K562 (cell line): ENCODE data around the gene MTMR10. TPM values are rescaled to one million over a fixed set of nuclear protein-coding genes. Genes with fewer than 3 reads are reported as not detected.

Source experiments
- BHLHE40 ChIP-seq: IDR thresholded peaks from 2 replicates; pipeline ENCODE4 v1.6.1; 2011; ENCODE audit warnings: low read length, improper control_type of control experiment
- CTBP1 ChIP-seq: fragments of 450-650 bp; IDR thresholded peaks from 2 replicates; pipeline ENCODE4 v1.6.1; 2016; ENCODE audit warnings: borderline replicate concordance
- GATA2 ChIP-seq: sonication (generic); formaldehyde crosslinking; IDR thresholded peaks from 2 replicates; pipeline ENCODE4 v1.4.0; 2020; ENCODE audit warnings: mild to moderate bottlenecking, missing genetic modification reagents
- HMGN3 ChIP-seq: IDR thresholded peaks from 2 replicates; pipeline ENCODE4 v1.6.1; 2011; ENCODE audit warnings: borderline replicate concordance, low read depth, mild to moderate bottlenecking, mixed read lengths, low read length; ENCODE audit not compliant: insufficient read length; ENCODE audit errors: extremely low read depth
- KLF1 ChIP-seq: fragments of 450-650 bp; IDR thresholded peaks from 2 replicates; pipeline ENCODE4 v1.6.1; 2016; ENCODE audit warnings: missing genetic modification characterization, missing compliant biosample characterization
- NFIC ChIP-seq: fragments of 450-650 bp; IDR thresholded peaks from 2 replicates; pipeline ENCODE4 v1.6.1; 2017; ENCODE audit warnings: mild to moderate bottlenecking, inconsistent platforms
- NR3C1 ChIP-seq: sonication (generic); formaldehyde crosslinking; IDR thresholded peaks from 2 replicates; pipeline ENCODE4 v1.8.1; 2022; ENCODE audit warnings: missing genetic modification reagents
- POLR2B ChIP-seq: fragments of 450-650 bp; IDR thresholded peaks from 2 replicates; pipeline ENCODE4 v1.6.1; 2018; ENCODE audit warnings: low read depth; ENCODE audit not compliant: partially characterized antibody
- POLR3G ChIP-seq: IDR thresholded peaks from 2 replicates; pipeline ENCODE4 v1.6.1; 2011; ENCODE audit not compliant: insufficient read length, insufficient replicate concordance; ENCODE audit errors: extremely low read depth
- RNF2 ChIP-seq: sonication (generic); IDR thresholded peaks from 2 replicates; pipeline ENCODE4 v1.6.1; 2016
- SPI1 ChIP-seq: IDR thresholded peaks from 2 replicates; pipeline ENCODE4 v1.6.1; 2011; ENCODE audit warnings: low read depth, low read length, control low read depth, borderline replicate concordance
- TCF3 ChIP-seq: sonication (generic); formaldehyde crosslinking; IDR thresholded peaks from 2 replicates; pipeline ENCODE4 v1.4.0; 2020; ENCODE audit warnings: mild to moderate bottlenecking, missing genetic modification reagents
- TRIM24 ChIP-seq, 2 experiments: fragments of 450-650 bp; IDR thresholded peaks; 2 replicates each; pipeline ENCODE4 v1.6.1; 2016
- ZBTB34 ChIP-seq: fragments of 250-450 bp; sonication (Bioruptor Pico); IDR thresholded peaks from 2 replicates; pipeline ENCODE4 v1.8.0; 2021; ENCODE audit warnings: mild to moderate bottlenecking, moderate library complexity
- ZC3H11A ChIP-seq: IDR thresholded peaks from 2 replicates; pipeline ENCODE4 v1.6.1; 2012; ENCODE audit warnings: low read depth, low read length, improper control_type of control experiment
- ZNF165 ChIP-seq: fragments of 250-450 bp; sonication (Bioruptor Pico); IDR thresholded peaks from 2 replicates; pipeline ENCODE4 v1.4.0; 2020; ENCODE audit warnings: borderline replicate concordance
- ZNF282 ChIP-seq: sonication (generic); formaldehyde crosslinking; IDR thresholded peaks from 2 replicates; pipeline ENCODE4 v1.8.1; 2023; ENCODE audit warnings: missing genetic modification reagents
- ZNF311 ChIP-seq: fragments of 250-450 bp; sonication (Bioruptor Pico); IDR thresholded peaks from 2 replicates; pipeline ENCODE4 v1.4.0; 2020; ENCODE audit warnings: mild to moderate bottlenecking, moderate library complexity
- ZNF347 ChIP-seq: fragments of 450-650 bp; formaldehyde crosslinking; IDR thresholded peaks from 2 replicates; pipeline ENCODE4 v1.4.0; 2020; ENCODE audit warnings: low read depth, mild to moderate bottlenecking, moderate library complexity
- ZNF589 ChIP-seq: fragments of 200-800 bp; sonication (Bioruptor generic); IDR thresholded peaks from 2 replicates; pipeline ENCODE4 v1.6.1; 2016; ENCODE audit warnings: low read depth, missing genetic modification characterization, missing compliant biosample characterization
- ZNF766 ChIP-seq: fragments of 200-800 bp; sonication (Bioruptor generic); conservative IDR thresholded peaks from 2 replicates; pipeline ENCODE4 v1.6.1; 2016; ENCODE audit warnings: missing genetic modification characterization, missing compliant biosample characterization
- polyA plus RNA-seq, 8 experiments: library from polyadenylated mRNA; depleted of rRNA in 4 of 8; stranded (reverse) in 5 of 8; unstranded in 3 of 8; fragments of >200 nt; fragmentation: Nextera tagmentation in 2 of 8; fragmentation: Illumina TruSeq in 1 of 8; extraction: Ambion mirVana in 2 of 8; extraction: Trizol in 1 of 8; gene quantifications; 2 replicates each; pipeline versions ENCODE4 v1.2.1 to v1.2.3, GENCODE V29; 2011 to 2014; ENCODE audit warnings: inconsistent platforms in 1 of 8, missing spikeins in 1 of 8
- total RNA-seq, 7 experiments: library from RNA; depleted of rRNA in 6 of 7; stranded (reverse); fragments of >200 nt in 6 of 7; fragmentation: Illumina TruSeq in 2 of 7; extraction: Trizol in 2 of 7; gene quantifications; 2 replicates each; pipeline versions ENCODE4 v1.2.1 to v1.2.3, GENCODE V29; 2011 to 2021; ENCODE audit warnings: low replicate concordance in 1 of 7
- TF ChIP-seq, protein P1 (sequence below): sonication (generic); formaldehyde crosslinking; IDR thresholded peaks from 2 replicates; pipeline ENCODE4 v1.8.1; 2023; ENCODE audit warnings: mild to moderate bottlenecking, missing genetic modification reagents
- TF ChIP-seq, protein P2 (sequence below), 2 experiments: fragments of 450-650 bp; conservative IDR thresholded peaks; 2 replicates each; pipeline ENCODE4 v1.6.1; 2017; ENCODE audit warnings: mild to moderate bottlenecking in 2 of 2, moderate library complexity in 2 of 2
- TF ChIP-seq, protein P3 (sequence below): fragments of 450-650 bp; IDR thresholded peaks from 2 replicates; pipeline ENCODE4 v1.6.1; 2016; ENCODE audit warnings: mild to moderate bottlenecking

MTMR10 gene
- total and polyA plus RNA-seq, 9 of the 15 experiments (the other 6 are each of a cell fraction or from before 2014, with no cell fraction given) = 1.6 to 6.8 (median 4.8) TPM

GRCh38 chr15:30978328-30978727 lies 13.1 kb downstream of the MTMR10 start (continued):
- TF ChIP-seq RNF2 (peak; percentile 48; the same call in 1 of the 2 replicates), ZNF766 (CRISPR knock-in tag) (peak; percentile 62; the same call in 1 of the 2 replicates), POLR2B (no peak), ZNF589 (CRISPR knock-in tag) (peak; percentile 72), TRIM24 (IDR thresholded peaks at IDR 0.05) (peak; percentile 88 to 90), ZBTB34 (CRISPR knock-in tag) (no peak), NR3C1 (CRISPR knock-in tag) (no peak), BHLHE40 (no peak), KLF1 (tag) (no peak), HMGN3 (no peak), CTBP1 (peak; percentile 70), NFIC (peak; percentile 90), GATA2 (CRISPR knock-in tag) (peak; percentile 88), ZNF165 (CRISPR knock-in tag) (no peak), ZNF282 (CRISPR knock-in tag) (no peak), SPI1 (no peak), TCF3 (peak; percentile 97), ZNF311 (0 out of 2 replicates have a peak, but pooled peaks have one; percentile 25), ZC3H11A (no peak), ZNF347 (CRISPR knock-in tag) (no peak), POLR3G (no peak)
- TF ChIP-seq, protein P1, sequence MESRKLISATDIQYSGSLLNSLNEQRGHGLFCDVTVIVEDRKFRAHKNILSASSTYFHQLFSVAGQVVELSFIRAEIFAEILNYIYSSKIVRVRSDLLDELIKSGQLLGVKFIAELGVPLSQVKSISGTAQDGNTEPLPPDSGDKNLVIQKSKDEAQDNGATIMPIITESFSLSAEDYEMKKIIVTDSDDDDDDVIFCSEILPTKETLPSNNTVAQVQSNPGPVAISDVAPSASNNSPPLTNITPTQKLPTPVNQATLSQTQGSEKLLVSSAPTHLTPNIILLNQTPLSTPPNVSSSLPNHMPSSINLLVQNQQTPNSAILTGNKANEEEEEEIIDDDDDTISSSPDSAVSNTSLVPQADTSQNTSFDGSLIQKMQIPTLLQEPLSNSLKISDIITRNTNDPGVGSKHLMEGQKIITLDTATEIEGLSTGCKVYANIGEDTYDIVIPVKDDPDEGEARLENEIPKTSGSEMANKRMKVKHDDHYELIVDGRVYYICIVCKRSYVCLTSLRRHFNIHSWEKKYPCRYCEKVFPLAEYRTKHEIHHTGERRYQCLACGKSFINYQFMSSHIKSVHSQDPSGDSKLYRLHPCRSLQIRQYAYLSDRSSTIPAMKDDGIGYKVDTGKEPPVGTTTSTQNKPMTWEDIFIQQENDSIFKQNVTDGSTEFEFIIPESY (CRISPR knock-in tag) = no peak
- TF ChIP-seq, protein P2, sequence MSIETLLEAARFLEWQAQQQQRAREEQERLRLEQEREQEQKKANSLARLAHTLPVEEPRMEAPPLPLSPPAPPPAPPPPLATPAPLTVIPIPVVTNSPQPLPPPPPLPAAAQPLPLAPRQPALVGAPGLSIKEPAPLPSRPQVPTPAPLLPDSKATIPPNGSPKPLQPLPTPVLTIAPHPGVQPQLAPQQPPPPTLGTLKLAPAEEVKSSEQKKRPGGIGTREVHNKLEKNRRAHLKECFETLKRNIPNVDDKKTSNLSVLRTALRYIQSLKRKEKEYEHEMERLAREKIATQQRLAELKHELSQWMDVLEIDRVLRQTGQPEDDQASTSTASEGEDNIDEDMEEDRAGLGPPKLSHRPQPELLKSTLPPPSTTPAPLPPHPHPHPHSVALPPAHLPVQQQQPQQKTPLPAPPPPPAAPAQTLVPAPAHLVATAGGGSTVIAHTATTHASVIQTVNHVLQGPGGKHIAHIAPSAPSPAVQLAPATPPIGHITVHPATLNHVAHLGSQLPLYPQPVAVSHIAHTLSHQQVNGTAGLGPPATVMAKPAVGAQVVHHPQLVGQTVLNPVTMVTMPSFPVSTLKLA (conservative IDR thresholded peaks at IDR 0.05) = peak in 1 of 2 experiments; percentile 57; a peak in 1 of 4 replicates
- TF ChIP-seq, protein P3, sequence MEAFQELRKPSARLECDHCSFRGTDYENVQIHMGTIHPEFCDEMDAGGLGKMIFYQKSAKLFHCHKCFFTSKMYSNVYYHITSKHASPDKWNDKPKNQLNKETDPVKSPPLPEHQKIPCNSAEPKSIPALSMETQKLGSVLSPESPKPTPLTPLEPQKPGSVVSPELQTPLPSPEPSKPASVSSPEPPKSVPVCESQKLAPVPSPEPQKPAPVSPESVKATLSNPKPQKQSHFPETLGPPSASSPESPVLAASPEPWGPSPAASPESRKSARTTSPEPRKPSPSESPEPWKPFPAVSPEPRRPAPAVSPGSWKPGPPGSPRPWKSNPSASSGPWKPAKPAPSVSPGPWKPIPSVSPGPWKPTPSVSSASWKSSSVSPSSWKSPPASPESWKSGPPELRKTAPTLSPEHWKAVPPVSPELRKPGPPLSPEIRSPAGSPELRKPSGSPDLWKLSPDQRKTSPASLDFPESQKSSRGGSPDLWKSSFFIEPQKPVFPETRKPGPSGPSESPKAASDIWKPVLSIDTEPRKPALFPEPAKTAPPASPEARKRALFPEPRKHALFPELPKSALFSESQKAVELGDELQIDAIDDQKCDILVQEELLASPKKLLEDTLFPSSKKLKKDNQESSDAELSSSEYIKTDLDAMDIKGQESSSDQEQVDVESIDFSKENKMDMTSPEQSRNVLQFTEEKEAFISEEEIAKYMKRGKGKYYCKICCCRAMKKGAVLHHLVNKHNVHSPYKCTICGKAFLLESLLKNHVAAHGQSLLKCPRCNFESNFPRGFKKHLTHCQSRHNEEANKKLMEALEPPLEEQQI = peak; percentile 55; the same call in 1 of the 2 replicates
